GM13976 (cell line): ENCODE measurements around the gene SGCG.
"Not testable (repeated sequence)": the region's sequence is repeated elsewhere in the genome, so short reads cannot be mapped to it uniquely, and the experiment has no call there.

ENCODE experiments used
- DNase-seq: peaks from one replicate; pipeline ENCODE4 v3.0.0; 2012; ENCODE audit warnings: low spot score
- CTCF ChIP-seq: IDR thresholded peaks from 2 replicates; pipeline ENCODE4 v1.5.1; 2012; ENCODE audit warnings: borderline replicate concordance, mild to moderate bottlenecking; ENCODE audit not compliant: insufficient read depth; ENCODE audit errors: extremely low read depth, missing control alignments, control extremely low read depth
- in situ Hi-C: fragments of 300-500 bp; cut with MboI; formaldehyde crosslinking; loops from one replicate; pipeline ENCODE4 v1.12.0; 2022; ENCODE audit warnings: low sequenced_read_pairs, mixed read lengths, inconsistent platforms; ENCODE audit not compliant: unreplicated experiment

SGCG gene

DNA sequence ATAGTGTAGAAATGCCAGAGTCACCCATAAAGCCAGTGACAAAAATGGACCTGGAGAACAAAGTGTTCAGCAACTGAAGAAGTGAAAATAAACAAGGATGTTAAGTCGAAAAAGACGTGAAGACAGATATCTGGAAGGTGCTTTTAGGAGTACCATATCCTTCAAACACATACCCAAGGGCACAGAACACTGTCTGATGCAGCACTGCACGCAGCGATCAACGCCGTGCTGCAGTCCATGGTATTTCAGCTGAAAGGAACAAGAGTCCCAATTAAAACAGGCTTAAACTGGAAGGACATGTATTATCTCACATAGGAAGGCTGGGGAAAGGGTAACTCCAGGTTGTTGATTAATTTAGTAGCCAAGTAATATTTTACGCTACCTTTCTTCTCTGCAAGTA is 108.2 kb downstream of the SGCG start:
- in situ Hi-C loops = no loop called here
- no peak for DNase-seq
- TF ChIP-seq CTCF = no peak

DNA sequence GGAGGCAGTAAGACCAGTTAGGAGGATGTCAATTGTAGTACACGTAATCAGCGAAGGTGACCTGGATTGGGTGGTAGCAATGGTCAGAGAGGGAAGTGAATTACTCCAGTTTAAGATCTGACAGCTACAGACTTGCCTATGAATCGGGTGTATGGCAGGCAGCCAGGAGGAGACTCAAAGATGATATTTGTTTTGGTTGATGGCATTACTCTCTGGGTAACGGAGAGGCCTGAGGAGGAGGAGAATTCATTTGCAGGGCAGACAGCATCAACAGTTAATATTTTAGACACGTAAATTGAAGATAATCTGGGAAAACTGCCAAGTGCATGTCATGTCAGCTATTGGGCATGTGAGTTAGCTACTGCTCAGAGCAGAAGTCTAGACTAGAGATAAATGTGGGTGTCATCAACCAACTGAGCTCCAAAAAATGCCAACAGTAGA is 109.2 kb downstream of the SGCG start:
- in situ Hi-C loops = no loop called here
- no peak for TF ChIP-seq CTCF
- no peak for DNase-seq

DNA sequence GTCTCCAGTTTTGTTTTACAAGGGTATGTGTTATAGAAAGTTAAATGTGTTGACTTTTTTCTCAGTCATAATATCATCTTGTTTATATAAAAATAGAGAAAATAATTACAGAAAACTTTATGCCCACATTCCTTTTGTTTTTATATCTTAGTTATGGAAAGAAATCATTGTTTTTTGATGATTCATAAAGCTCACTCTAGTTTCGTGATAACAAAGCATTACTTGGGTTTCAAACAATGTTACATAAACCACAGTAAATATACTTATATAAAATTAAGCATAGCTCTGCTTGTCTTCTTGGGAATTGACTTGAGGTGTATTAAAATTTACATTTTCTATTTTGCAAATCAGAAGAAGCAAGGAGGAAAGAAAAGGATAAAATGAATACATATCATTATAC is 111.8 kb downstream of the SGCG start:
- no peak for DNase-seq
- TF ChIP-seq CTCF = no peak
- in situ Hi-C loops = no loop called here

- in situ Hi-C loops, DNase-seq: not testable (repeated sequence)
These were observed 134.1 kb downstream of the SGCG start for GRCh38 chr13:23314837-23315236.

DNA sequence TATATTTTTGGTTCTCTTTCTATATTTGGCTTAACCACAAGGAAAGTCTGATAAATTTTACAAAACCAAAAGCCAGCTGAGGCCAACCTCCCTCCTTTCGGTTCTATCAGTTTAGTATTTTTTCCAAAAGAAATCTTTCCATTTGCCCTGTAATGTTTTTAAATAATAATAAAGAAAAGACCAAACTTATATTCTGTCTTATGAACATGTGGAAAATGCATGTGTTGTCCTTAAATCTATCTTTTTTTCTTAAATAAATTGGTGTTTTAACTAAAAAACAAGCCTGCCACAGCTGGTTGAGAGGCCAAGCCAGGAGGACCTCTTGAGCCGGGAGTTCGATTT is 139.1 kb downstream of the SGCG start:
- in situ Hi-C loops = no loop called here
- no peak for DNase-seq
- TF ChIP-seq CTCF = no peak

DNA sequence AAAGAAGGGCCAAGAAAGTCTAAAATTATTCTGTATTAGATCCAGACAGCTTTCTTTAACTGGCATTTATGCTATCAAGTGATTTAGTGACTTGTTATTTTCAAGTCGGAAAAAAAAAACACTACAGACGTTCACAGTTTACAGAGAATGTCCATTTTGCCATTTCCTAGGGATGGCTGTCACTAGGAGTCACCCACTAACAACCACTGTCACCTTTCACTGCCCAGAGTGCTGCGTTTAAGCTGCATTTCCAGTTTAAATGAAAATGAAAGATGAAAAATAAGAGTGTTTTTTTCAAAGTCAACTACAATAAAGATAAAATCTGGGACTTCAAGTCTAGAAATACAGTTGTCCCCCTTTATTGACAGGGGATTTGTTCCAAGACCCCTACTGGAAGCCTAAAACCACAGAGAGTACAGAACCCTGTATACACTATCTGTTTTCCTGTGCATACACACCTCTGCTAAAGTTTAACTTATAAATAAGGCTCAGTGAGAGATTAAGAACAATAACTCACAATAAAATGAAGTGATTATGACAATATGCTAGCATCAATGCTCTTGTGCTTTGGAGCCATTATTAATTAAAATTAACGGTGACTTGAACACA is 140.3 kb downstream of the SGCG start:
- in situ Hi-C loops = no loop called here
- DNase-seq = no peak
- no peak for TF ChIP-seq CTCF

DNA sequence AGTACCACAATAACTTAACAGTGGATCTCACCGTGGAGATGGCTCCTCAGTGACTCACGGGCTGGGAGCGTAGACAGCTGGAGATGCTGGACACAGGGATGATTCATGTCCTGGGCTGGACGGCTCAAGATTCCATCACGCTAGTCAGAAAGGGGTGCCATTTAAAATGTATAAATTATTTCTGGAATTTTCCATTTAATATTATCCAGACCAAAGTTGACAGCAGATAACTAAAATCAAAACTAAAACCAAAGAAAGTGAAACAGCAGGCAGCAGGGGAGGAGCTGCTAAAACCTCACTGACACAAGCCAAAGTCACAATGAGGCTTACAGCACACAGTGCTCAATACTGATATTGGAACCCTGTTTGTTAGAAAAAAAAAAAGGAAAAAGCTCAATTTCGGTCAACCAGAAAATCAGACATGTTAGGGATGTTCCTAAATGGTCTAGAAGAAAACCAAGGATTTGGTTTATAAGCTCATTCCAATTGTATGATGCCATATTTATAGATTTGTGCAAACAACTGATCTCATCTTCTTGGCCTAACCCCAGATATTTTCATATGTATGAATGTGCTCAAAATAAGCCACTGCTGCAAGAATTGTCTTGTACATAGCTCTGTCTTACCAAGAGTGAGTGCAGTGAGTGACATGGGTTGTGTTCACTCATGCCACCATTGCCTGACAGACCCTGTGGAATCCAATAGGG is 140.9 kb downstream of the SGCG start:
- in situ Hi-C loops = no loop called here
- peak; percentile 61 for DNase-seq
- no peak for TF ChIP-seq CTCF
